IMR-90 (cell line): ENCODE results near the gene ZNF217.

Source experiments
- MAZ ChIP-seq: IDR thresholded peaks from 2 replicates; pipeline ENCODE4 v1.6.1; 2012; ENCODE audit warnings: low read depth, mild to moderate bottlenecking, low read length, improper control_type of control experiment, moderate library complexity, borderline replicate concordance
- POLR2A ChIP-seq: IDR thresholded peaks from 2 replicates; pipeline ENCODE4 v1.6.1; 2012; ENCODE audit warnings: mild to moderate bottlenecking, low read depth, low read length
- RAD21 ChIP-seq: IDR thresholded peaks from 2 replicates; pipeline ENCODE4 v1.6.1; 2012; ENCODE audit warnings: low read length, improper control_type of control experiment
- RFX5 ChIP-seq: IDR thresholded peaks from 2 replicates; pipeline ENCODE4 v1.8.0; 2012; ENCODE audit warnings: low read depth, mild to moderate bottlenecking, low read length, moderate library complexity
- SMC3 ChIP-seq: fragments of 150-350 bp; IDR thresholded peaks from 2 replicates; pipeline ENCODE4 v1.6.1; 2016; ENCODE audit warnings: low read depth, mild to moderate bottlenecking, antibody characterized with exemption, low read length, moderate library complexity
- TF ChIP-seq, protein P1 (sequence below): conservative IDR thresholded peaks from 2 replicates; pipeline ENCODE4 v1.5.1; 2012; ENCODE audit warnings: mild to moderate bottlenecking, low read depth, low read length, improper control_type of control experiment

DNA sequence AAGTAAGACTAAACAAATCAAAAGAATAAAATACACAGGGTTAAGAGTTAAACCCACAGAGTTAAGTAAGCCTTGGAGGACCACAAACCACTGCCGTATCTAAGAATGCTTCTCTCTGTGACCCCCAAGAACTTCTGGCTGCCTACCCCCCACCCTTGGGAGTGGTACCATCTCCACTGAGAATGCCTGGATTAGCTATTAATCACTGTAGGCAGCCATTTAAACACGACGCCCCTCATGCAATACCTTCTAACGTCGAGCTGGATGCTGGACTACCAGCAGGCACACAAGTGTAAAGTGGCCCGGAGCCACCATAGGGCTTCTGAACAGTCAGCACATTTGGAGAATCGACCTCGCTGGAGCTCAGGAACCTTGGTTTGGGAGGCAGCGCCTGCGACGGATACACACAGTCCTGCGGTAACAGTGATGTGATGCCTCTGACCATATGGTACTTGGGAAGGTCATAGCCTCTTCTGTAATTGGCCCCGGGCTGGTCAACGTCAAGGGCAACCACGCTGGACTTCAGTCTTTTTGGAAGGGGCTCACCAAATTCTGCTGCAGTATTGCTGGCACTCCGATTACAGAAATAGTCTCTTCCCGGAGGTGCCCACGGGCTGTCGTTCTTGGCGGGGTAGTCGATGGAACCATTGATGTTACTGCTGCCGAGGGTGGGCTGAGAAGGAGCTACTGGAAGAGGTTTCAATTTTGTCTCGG lies 18.0 kb downstream of the ZNF217 start:
- TF ChIP-seq, protein P1, sequence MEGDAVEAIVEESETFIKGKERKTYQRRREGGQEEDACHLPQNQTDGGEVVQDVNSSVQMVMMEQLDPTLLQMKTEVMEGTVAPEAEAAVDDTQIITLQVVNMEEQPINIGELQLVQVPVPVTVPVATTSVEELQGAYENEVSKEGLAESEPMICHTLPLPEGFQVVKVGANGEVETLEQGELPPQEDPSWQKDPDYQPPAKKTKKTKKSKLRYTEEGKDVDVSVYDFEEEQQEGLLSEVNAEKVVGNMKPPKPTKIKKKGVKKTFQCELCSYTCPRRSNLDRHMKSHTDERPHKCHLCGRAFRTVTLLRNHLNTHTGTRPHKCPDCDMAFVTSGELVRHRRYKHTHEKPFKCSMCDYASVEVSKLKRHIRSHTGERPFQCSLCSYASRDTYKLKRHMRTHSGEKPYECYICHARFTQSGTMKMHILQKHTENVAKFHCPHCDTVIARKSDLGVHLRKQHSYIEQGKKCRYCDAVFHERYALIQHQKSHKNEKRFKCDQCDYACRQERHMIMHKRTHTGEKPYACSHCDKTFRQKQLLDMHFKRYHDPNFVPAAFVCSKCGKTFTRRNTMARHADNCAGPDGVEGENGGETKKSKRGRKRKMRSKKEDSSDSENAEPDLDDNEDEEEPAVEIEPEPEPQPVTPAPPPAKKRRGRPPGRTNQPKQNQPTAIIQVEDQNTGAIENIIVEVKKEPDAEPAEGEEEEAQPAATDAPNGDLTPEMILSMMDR = no peak
- TF ChIP-seq SMC3 (no peak), RFX5 (no peak), RAD21 (no peak), MAZ (no peak), POLR2A (no peak)
